Stomach (tissue), 4 donors: Measurements from ENCODE around the gene APLN.

Experiments used
- CTCF ChIP-seq, 7 experiments: fragments of 450-650 bp in 4 of 7; fragments of 200-600 bp in 3 of 7; sonication (generic) in 3 of 7; IDR thresholded peaks; one replicate each; pipeline ENCODE4 v1.5.1; 2016 to 2019; ENCODE audit warnings: antibody characterized with exemption in 7 of 7, control low read depth in 2 of 7, mild to moderate bottlenecking in 1 of 7
- EP300 ChIP-seq: sonication (generic); formaldehyde crosslinking; IDR thresholded peaks from one replicate; pipeline ENCODE4 v1.6.1; 2017; ENCODE audit warnings: antibody characterized with exemption
- POLR2A ChIP-seq, 4 donors: fragments of 450-650 bp; IDR thresholded peaks; one replicate each; pipeline ENCODE4 v1.6.1; 2016; ENCODE audit warnings: antibody characterized with exemption in 4 of 4, control low read depth in 2 of 4, mild to moderate bottlenecking in 1 of 4, moderate library complexity in 1 of 4
- POLR2AphosphoS5 ChIP-seq, 3 donors: sonication (generic); formaldehyde crosslinking; IDR thresholded peaks; one replicate each; pipeline ENCODE4 v1.6.1; 2016; ENCODE audit warnings: antibody characterized with exemption in 3 of 3

GRCh38 chrX:129650183-129650689 lies 4.5 kb downstream of the APLN start:
- no peak for TF ChIP-seq CTCF (IDR thresholded peaks at IDR 0.05)
- TF ChIP-seq POLR2A (IDR thresholded peaks at IDR 0.05): no peak
- TF ChIP-seq EP300: no peak
- TF ChIP-seq POLR2AphosphoS5 (IDR thresholded peaks at IDR 0.05): no peak
